H1 (cell line): Measurements from ENCODE around the gene HAND1. TPM values are rescaled to one million over a fixed set of nuclear protein-coding genes. Genes with fewer than 3 reads are reported as not detected.
A peak's percentile ranks its signal among the peaks of the same experiment; 100 is the strongest.

Experiments
- ASH2L ChIP-seq: fragments of 200-600, 300-600 bp; sonication (generic); IDR thresholded peaks from one replicate; pipeline ENCODE4 v1.7.1; 2017; ENCODE audit warnings: low read length
- ATF2 ChIP-seq: IDR thresholded peaks from 2 replicates; pipeline ENCODE4 v1.6.1; 2012; ENCODE audit warnings: low read length, inconsistent platforms
- ATF3 ChIP-seq: IDR thresholded peaks from 2 replicates; pipeline ENCODE4 v1.6.1; 2011; ENCODE audit warnings: low read depth, mild to moderate bottlenecking, low read length; ENCODE audit not compliant: insufficient read depth
- BACH1 ChIP-seq: IDR thresholded peaks from 2 replicates; pipeline ENCODE4 v1.6.1; 2012; ENCODE audit warnings: low read length, improper control_type of control experiment
- BCL11A ChIP-seq, 2 experiments: IDR thresholded peaks; one replicate each; pipeline ENCODE4 v1.6.1; 2011; ENCODE audit warnings: low read depth in 2 of 2, low read length in 2 of 2, mild to moderate bottlenecking in 2 of 2
- CHD1 ChIP-seq: IDR thresholded peaks from 2 replicates; pipeline ENCODE4 v1.6.1; 2012; ENCODE audit warnings: low read depth, low read length, improper control_type of control experiment
- CTBP2 ChIP-seq: IDR thresholded peaks from 2 replicates; pipeline ENCODE4 v1.7.0; 2011; ENCODE audit warnings: borderline replicate concordance, mild to moderate bottlenecking, moderate library complexity, mixed read lengths, low read length; ENCODE audit not compliant: insufficient read depth, insufficient read length
- E2F6 ChIP-seq: IDR thresholded peaks from 2 replicates; pipeline ENCODE4 v1.6.1; 2012; ENCODE audit warnings: inconsistent platforms
- EGR1 ChIP-seq: IDR thresholded peaks from 2 replicates; pipeline ENCODE4 v1.6.1; 2011; ENCODE audit warnings: low read depth, low read length, borderline replicate concordance
- GABPA ChIP-seq: IDR thresholded peaks from 2 replicates; pipeline ENCODE4 v1.6.1; 2011; ENCODE audit warnings: mild to moderate bottlenecking, low read length, moderate library complexity, borderline replicate concordance; ENCODE audit not compliant: insufficient read depth
- KDM4A ChIP-seq: IDR thresholded peaks from one replicate; pipeline ENCODE4 v1.7.1; 2012; ENCODE audit warnings: low read depth, mild to moderate bottlenecking, moderate library complexity, low read length, inconsistent platforms; ENCODE audit not compliant: severe bottlenecking
- KDM5A ChIP-seq: fragments of 200-600 bp; IDR thresholded peaks from 2 replicates; pipeline ENCODE4 v1.7.1; 2012; ENCODE audit warnings: mild to moderate bottlenecking, low read length, inconsistent platforms, mixed read lengths
- POLR2A ChIP-seq, 2 experiments: IDR thresholded peaks; 1 replicate in 1 of 2; 2 replicates in 1 of 2; pipeline ENCODE4 v1.6.1; 2011; ENCODE audit warnings: low read depth in 2 of 2, low read length in 2 of 2, mild to moderate bottlenecking in 2 of 2; ENCODE audit errors: control extremely low read depth in 1 of 2
- RNF2 ChIP-seq: fragments of 200-900, 300-1000 bp; sonication (generic); IDR thresholded peaks from 2 replicates; pipeline ENCODE4 v1.7.1; 2016; ENCODE audit warnings: borderline replicate concordance, low read depth, mild to moderate bottlenecking, antibody characterized with exemption, low read length; ENCODE audit not compliant: poor library complexity, severe bottlenecking; ENCODE audit errors: missing control alignments
- SIN3A ChIP-seq, 2 experiments: IDR thresholded peaks in 1 of 2; conservative IDR thresholded peaks in 1 of 2; 2 replicates each; pipeline ENCODE4 v1.6.1; 2011 to 2012; ENCODE audit warnings: low read length in 2 of 2, improper control_type of control experiment in 1 of 2, low read depth in 1 of 2, mild to moderate bottlenecking in 1 of 2
- SIRT6 ChIP-seq: IDR thresholded peaks from one replicate; pipeline ENCODE4 v1.7.1; 2012; ENCODE audit warnings: low read length, inconsistent platforms
- SUZ12 ChIP-seq: fragments of 200-600 bp; sonication (generic); IDR thresholded peaks from 2 replicates; pipeline ENCODE4 v1.6.1; 2012; ENCODE audit warnings: mild to moderate bottlenecking, inconsistent platforms, low read length, moderate library complexity, mixed read lengths
- USF2 ChIP-seq: IDR thresholded peaks from 2 replicates; pipeline ENCODE4 v1.6.1; 2011; ENCODE audit warnings: low read length, improper control_type of control experiment
- YY1 ChIP-seq: IDR thresholded peaks from 2 replicates; pipeline ENCODE4 v1.6.1; 2011; ENCODE audit warnings: low read depth, mild to moderate bottlenecking, low read length
- polyA plus RNA-seq, 7 experiments: library from polyadenylated mRNA; depleted of rRNA in 3 of 7; stranded (reverse) in 5 of 7; unstranded in 2 of 7; fragments of >200 nt in 5 of 7; fragments of 200-250 nt in 2 of 7; gene quantifications; 1 replicate in 5 of 7; 2 replicates in 1 of 7; 4 replicates in 1 of 7; pipeline versions ENCODE4 v1.2.1 to v1.2.3, GENCODE V29; 2011 to 2013; ENCODE audit warnings: missing spikeins in 2 of 7, mixed read lengths in 2 of 7
- total RNA-seq: library from RNA; stranded (reverse); fragmentation: NEBNext Ultra II Directional; extraction: Animal tissue kit (Norgen Biotek cat#: 25700); gene quantifications from 2 replicates; pipeline ENCODE4 v1.2.1, GENCODE V29; 2021

The HAND1 gene
- total and polyA plus RNA-seq, 2 of the 8 experiments (the other 6 are each of a cell fraction or from before 2014, with no cell fraction given): 0.06 TPM; not detected in 1

GRCh38 chr5:154477382-154478223 lies 424 bp downstream of the HAND1 start (continued):
- TF ChIP-seq SUZ12 (peak; percentile 99), USF2 (no peak), E2F6 (no peak), KDM5A (no peak), EGR1 (no peak), SIN3A (conservative IDR thresholded peaks at IDR 0.05 in 1 of 2, IDR thresholded peaks at IDR 0.05 in 1 of 2; ENCODE audit: low read depth in 1 of 2, low read length in 2 of 2) (0 out of 4 replicates have a peak, but pooled peaks of 1 of the 2 experiments have one; percentile 9), KDM4A (peak; percentile 51), POLR2A (IDR thresholded peaks at IDR 0.05; ENCODE audit: control extremely low read depth in 1 of 2, low read depth in 2 of 2, low read length in 2 of 2) (no peak), ATF3 (no peak), CHD1 (no peak), CTBP2 (peak; percentile 55), RNF2 (peak; percentile 69), BACH1 (no peak), ASH2L (no peak), SIRT6 (no peak), BCL11A (IDR thresholded peaks at IDR 0.05; ENCODE audit: low read depth in 2 of 2, low read length in 2 of 2) (no peak), GABPA (no peak), YY1 (no peak), ATF2 (no peak)
